H9 (cell line): ENCODE results near the gene ARAP2. TPM values are rescaled to one million over a fixed set of nuclear protein-coding genes. Genes with fewer than 3 reads are reported as not detected.

ENCODE experiments used
- DNase-seq: peaks from one replicate; pipeline ENCODE4 v3.0.0-alpha.2; 2017
- H2AFZ ChIP-seq: one replicate; pipeline ENCODE4 v1.6.1; 2013; ENCODE audit warnings: mild to moderate bottlenecking, low read length, control low read depth, moderate library complexity
- H2AK5ac ChIP-seq: 2 replicates; pipeline ENCODE4 v1.6.1; 2013; ENCODE audit warnings: low read length, control low read depth, mixed read lengths; ENCODE audit not compliant: insufficient read length
- H2BK120ac ChIP-seq: one replicate; pipeline ENCODE4 v1.6.1; 2013; ENCODE audit warnings: low read depth, mild to moderate bottlenecking, low read length, control low read depth, inconsistent platforms; ENCODE audit not compliant: poor library complexity, severe bottlenecking
- H2BK12ac ChIP-seq: 2 replicates; pipeline ENCODE4 v1.6.1; 2013; ENCODE audit warnings: low read length, control low read depth, mixed read lengths, low read depth; ENCODE audit not compliant: insufficient read length
- H2BK15ac ChIP-seq: 2 replicates; pipeline ENCODE4 v1.6.1; 2013; ENCODE audit warnings: low read depth, low read length, control low read depth
- H2BK20ac ChIP-seq: one replicate; pipeline ENCODE4 v1.6.1; 2013; ENCODE audit warnings: low read depth, mild to moderate bottlenecking, low read length, control low read depth, inconsistent platforms; ENCODE audit not compliant: poor library complexity, severe bottlenecking
- H2BK5ac ChIP-seq: 2 replicates; pipeline ENCODE4 v1.6.1; 2013; ENCODE audit warnings: low read length, control low read depth, mixed read lengths; ENCODE audit not compliant: insufficient read length
- H3K14ac ChIP-seq: 2 replicates; pipeline ENCODE4 v1.6.1; 2013; ENCODE audit warnings: low read length, control low read depth; ENCODE audit not compliant: insufficient read depth
- H3K18ac ChIP-seq: 2 replicates; pipeline ENCODE4 v1.6.1; 2013; ENCODE audit warnings: low read depth, mild to moderate bottlenecking, mixed read lengths, low read length, control low read depth; ENCODE audit not compliant: insufficient read length
- H3K23ac ChIP-seq: 2 replicates; pipeline ENCODE4 v1.6.1; 2013; ENCODE audit warnings: low read length, control low read depth, mixed read lengths, low read depth; ENCODE audit not compliant: insufficient read length
- H3K23me2 ChIP-seq: 2 replicates; pipeline ENCODE4 v1.6.1; 2013; ENCODE audit warnings: low read depth, mild to moderate bottlenecking, mixed read lengths, low read length, control low read depth; ENCODE audit not compliant: insufficient read length, poor library complexity, severe bottlenecking
- H3K27ac ChIP-seq: 2 replicates; pipeline ENCODE4 v1.5.1; 2013; ENCODE audit warnings: low read length, control low read depth, mixed read lengths, low read depth; ENCODE audit not compliant: insufficient read length
- H3K27me3 ChIP-seq: 2 replicates; pipeline ENCODE4 v1.6.1; 2013; ENCODE audit warnings: low read length, control low read depth, inconsistent platforms; ENCODE audit not compliant: insufficient read depth
- H3K4ac ChIP-seq: 2 replicates; pipeline ENCODE4 v1.6.1; 2013; ENCODE audit warnings: low read depth, mild to moderate bottlenecking, control low read depth, inconsistent platforms, low read length, moderate library complexity
- H3K4me1 ChIP-seq: 2 replicates; pipeline ENCODE4 v1.6.1; 2013; ENCODE audit warnings: low read length, control low read depth, inconsistent platforms; ENCODE audit not compliant: insufficient read depth
- H3K4me2 ChIP-seq: 2 replicates; pipeline ENCODE4 v1.6.1; 2013; ENCODE audit warnings: low read length, control low read depth, mixed read lengths; ENCODE audit not compliant: insufficient read length, insufficient read depth
- H3K56ac ChIP-seq: 2 replicates; pipeline ENCODE4 v1.6.1; 2013; ENCODE audit warnings: low read depth, mild to moderate bottlenecking, mixed read lengths, low read length, control low read depth; ENCODE audit not compliant: insufficient read length
- H3K79me1 ChIP-seq: 2 replicates; pipeline ENCODE4 v1.6.1; 2013; ENCODE audit warnings: low read depth, mild to moderate bottlenecking, moderate library complexity, low read length, control low read depth, inconsistent platforms; ENCODE audit not compliant: insufficient read depth, poor library complexity, severe bottlenecking
- H3K79me2 ChIP-seq: 2 replicates; pipeline ENCODE4 v1.6.1; 2013; ENCODE audit warnings: low read length, control low read depth, inconsistent platforms; ENCODE audit not compliant: insufficient read depth
- H3K9ac ChIP-seq: 2 replicates; pipeline ENCODE4 v1.6.1; 2013; ENCODE audit warnings: low read length, control low read depth, mixed read lengths; ENCODE audit not compliant: insufficient read length; ENCODE audit errors: extremely low read depth
- H3K9me3 ChIP-seq: one replicate; pipeline ENCODE4 v1.6.1; 2013; ENCODE audit warnings: low read depth, low read length, inconsistent platforms; ENCODE audit not compliant: control insufficient read depth
- H3T11ph ChIP-seq: one replicate; pipeline ENCODE4 v1.6.1; 2013; ENCODE audit warnings: mild to moderate bottlenecking, low read length, control low read depth, inconsistent platforms
- H4K20me1 ChIP-seq: one replicate; pipeline ENCODE4 v1.6.1; 2013; ENCODE audit not compliant: control insufficient read depth, insufficient read length, insufficient read depth
- H4K5ac ChIP-seq: 2 replicates; pipeline ENCODE4 v1.6.1; 2013; ENCODE audit warnings: low read depth, mild to moderate bottlenecking, mixed read lengths, low read length, control low read depth; ENCODE audit not compliant: insufficient read length
- H4K8ac ChIP-seq: replicated peaks from 2 replicates; pipeline ENCODE4 v1.6.1; 2013; ENCODE audit warnings: low read length, control low read depth, mixed read lengths, low read depth; ENCODE audit not compliant: insufficient read length
- H4K91ac ChIP-seq: 2 replicates; pipeline ENCODE4 v1.6.1; 2013; ENCODE audit warnings: low read depth, mild to moderate bottlenecking, moderate library complexity, mixed read lengths, low read length, control low read depth; ENCODE audit not compliant: insufficient read length
- H3K27ac Mint-ChIP-seq, 3 experiments: 2 replicates in 2 of 3; 3 replicates in 1 of 3; pipeline ENCODE4 v1.8.0; 2020 to 2021; ENCODE audit warnings: mixed read lengths in 3 of 3, mild to moderate bottlenecking in 1 of 3, moderate library complexity in 1 of 3
- H3K27me3 Mint-ChIP-seq: 2 replicates; pipeline ENCODE4 v1.8.0; 2021; ENCODE audit warnings: low read depth, mild to moderate bottlenecking, moderate library complexity, mixed read lengths
- H3K36me3 Mint-ChIP-seq, 3 experiments: 2 replicates in 2 of 3; 3 replicates in 1 of 3; pipeline ENCODE4 v1.8.0; 2020 to 2021; ENCODE audit warnings: low read depth in 3 of 3, mixed read lengths in 3 of 3; ENCODE audit not compliant: insufficient read depth in 1 of 3
- H3K4me1 Mint-ChIP-seq, 2 experiments: 2 replicates each; pipeline ENCODE4 v1.8.0; 2020; ENCODE audit warnings: mixed read lengths in 2 of 2
- H3K4me3 Mint-ChIP-seq, 2 experiments: 2 replicates in 1 of 2; 3 replicates in 1 of 2; pipeline ENCODE4 v1.8.0; 2020 to 2021; ENCODE audit warnings: mild to moderate bottlenecking in 2 of 2, mixed read lengths in 2 of 2, moderate library complexity in 1 of 2
- H3K9me3 Mint-ChIP-seq, 2 experiments: 2 replicates in 1 of 2; 3 replicates in 1 of 2; pipeline ENCODE4 v1.8.0; 2020; ENCODE audit warnings: mild to moderate bottlenecking in 2 of 2, mixed read lengths in 2 of 2, moderate library complexity in 1 of 2
- CTCF ChIP-seq: fragments of 200-600 bp; sonication (generic); conservative IDR thresholded peaks from 3 replicates; pipeline ENCODE4 v1.8.0; 2021; ENCODE audit warnings: antibody characterized with exemption, mild to moderate bottlenecking
- WGBS: extraction: QIAGEN DNeasy Blood & Tissue Kit; methylation state at CpG from one replicate; pipeline ENCODE4 v1.1.7; 2013; ENCODE audit warnings: missing lambda C conversion rate, low lambda C conversion rate, mixed read lengths; ENCODE audit not compliant: insufficient read length; ENCODE audit errors: extremely low coverage; 5-methylcytosine and 5-hydroxymethylcytosine counted together
- total RNA-seq: library from RNA; stranded (reverse); gene quantifications from 2 replicates; pipeline ENCODE4 v1.2.1, GENCODE V29; 2021

The ARAP2 gene
- total RNA-seq, 1 experiment from 2014 or later: 6.3 TPM

- no peak overlapping the region for H2BK12ac ChIP-seq
- H2BK120ac ChIP-seq: no peak overlapping the region
- no peak overlapping the region for H4K8ac ChIP-seq
- H2BK15ac ChIP-seq: no peak overlapping the region
- peak overlapping the region; percentile 55 for H3K9ac ChIP-seq
- no peak overlapping the region for H2BK20ac ChIP-seq
- no peak overlapping the region for H2AK5ac ChIP-seq
- H3K27me3 ChIP-seq: no peaks in the 10 kb centered on the region
- H3K4me1 ChIP-seq: no peaks in the 10 kb centered on the region
- H3K79me2 ChIP-seq: no peaks in the 10 kb centered on the region
- H3K4me3 Mint-ChIP-seq: peak overlapping the region; percentile 78 to 85
- H2AFZ ChIP-seq: no peak overlapping the region
- no peaks in the 10 kb centered on the region for H3K79me1 ChIP-seq
- peak; percentile 32 for DNase-seq
- no peak overlapping the region for H3K23ac ChIP-seq
- H4K20me1 ChIP-seq: no peaks in the 10 kb centered on the region
- H3K18ac ChIP-seq: no peak overlapping the region
- no peak overlapping the region for H4K5ac ChIP-seq
- no peaks in the 10 kb centered on the region for H3K23me2 ChIP-seq
- H4K91ac ChIP-seq: no peak overlapping the region
- WGBS: 100% methylated on average over 1 of the region's 38 CpGs
- no peak overlapping the region for H2BK5ac ChIP-seq
- H3K9me3 ChIP-seq: no peaks in the 10 kb centered on the region
- H3T11ph ChIP-seq: no peak overlapping the region
- no peak for TF ChIP-seq CTCF
- no peaks in the 10 kb centered on the region for H3K9me3 Mint-ChIP-seq
- peak overlapping the region; percentile 57 for H3K4me2 ChIP-seq
- H3K36me3 Mint-ChIP-seq: no peaks in the 10 kb centered on the region; a peak in 1 of 7 replicates
- H3K4me1 Mint-ChIP-seq: peaks cover 10 to 13% of the 10 kb centered on the region in 2 experiments
- H3K27ac Mint-ChIP-seq: no peak overlapping the region
- peak overlapping the region; percentile 85; the same call in 1 of the 2 replicates for H3K14ac ChIP-seq
- peaks cover 37% of the 10 kb centered on the region for H3K27me3 Mint-ChIP-seq
- no peak overlapping the region for H3K56ac ChIP-seq
- no peak overlapping the region for H3K4ac ChIP-seq
- H3K27ac ChIP-seq: no peak overlapping the region
Observed at GRCh38 chr4:36243355-36244256, 708 bp downstream of the ARAP2 start.
